ENCODE measurements around the gene MRPL21.

Gene MRPL21

GRCh38 chr11:68872216-68873003 is 31.2 kb downstream of the MRPL21 start:
- H2BK120ac ChIP-seq (ENCODE audit: low read depth, low read length): no peak overlapping the region
- H2AK5ac ChIP-seq (ENCODE audit: low read depth, low read length): no peak overlapping the region
- H4K91ac ChIP-seq (ENCODE audit: low read depth, low read length, poor library complexity): no peak overlapping the region
- no peak overlapping the region for H3K23ac ChIP-seq (ENCODE audit: low read depth, low read length, poor library complexity)
- H3K18ac ChIP-seq (ENCODE audit: low read length): no peak overlapping the region
- no peak overlapping the region for H2BK12ac ChIP-seq (ENCODE audit: low read length)
- H3K4me2 ChIP-seq (ENCODE audit: insufficient read depth, low read length, poor library complexity, severe bottlenecking): no peak overlapping the region
- H3K27ac ChIP-seq (replicated peaks; ENCODE audit: low read length): no peak overlapping the region
- H3K27me3 ChIP-seq (ENCODE audit: control insufficient read depth in 3 of 3, insufficient read depth in 3 of 3, low read depth in 1 of 3, low read length in 3 of 3): peaks cover 0 to 4% (median 3%) of the 10 kb centered on the region in 3 experiments
- H3K4me1 ChIP-seq (ENCODE audit: control insufficient read depth in 2 of 2, insufficient read depth in 1 of 2, low read depth in 1 of 2, low read length in 2 of 2): peaks cover 0 to 8% of the 10 kb centered on the region in 2 donors
- no peak overlapping the region for H2AFZ ChIP-seq (ENCODE audit: low read length)
- H4K8ac ChIP-seq (ENCODE audit: low read depth, low read length): no peak overlapping the region
- DNase-seq (ENCODE audit: low spot score): no peak
- no peak overlapping the region for H2BK15ac ChIP-seq (ENCODE audit: low read length)
- no peak overlapping the region for H3K14ac ChIP-seq (ENCODE audit: low read length)
- no peak overlapping the region for H3K4ac ChIP-seq (ENCODE audit: low read length)
- no peak overlapping the region for H3K9ac ChIP-seq (ENCODE audit: low read depth, low read length, poor library complexity)
- H2BK5ac ChIP-seq (ENCODE audit: low read length): no peak overlapping the region
- no peaks in the 10 kb centered on the region for H3K36me3 ChIP-seq (replicated peaks in 1 of 2; ENCODE audit: control insufficient read depth in 2 of 2, insufficient read depth in 2 of 2, low read length in 2 of 2)
- no peaks in the 10 kb centered on the region for H3K79me1 ChIP-seq (ENCODE audit: low read depth, low read length)
- no peaks in the 10 kb centered on the region for H3K9me3 ChIP-seq (replicated peaks in 1 of 2; ENCODE audit: control insufficient read depth in 2 of 2, insufficient read depth in 1 of 2, low read depth in 1 of 2, low read length in 2 of 2)
- WGBS, 2 donors (ENCODE audit: extremely low coverage in 2 of 2, insufficient read length in 2 of 2, insufficient replicate concordance in 1 of 2): no CpG with 5 or more reads among the region's 12 CpGs
- H3K4me3 ChIP-seq (ENCODE audit: low read length in 2 of 2): no peak overlapping the region

- H2BK5ac ChIP-seq (ENCODE audit: low read length): no peak overlapping the region
- peak overlapping the region in 1 of 2 donors; percentile 36 for H3K4me3 ChIP-seq (ENCODE audit: low read length in 2 of 2)
Observed at GRCh38 chr11:68870470-68870869, 33.2 kb downstream of the MRPL21 start.

GRCh38 chr11:68868221-68868835 is 35.3 kb downstream of the MRPL21 start:
- Histone ChIP-seq H4K91ac (ENCODE audit: low read depth, low read length, poor library complexity) (no peak overlapping the region), H3K14ac (ENCODE audit: low read length) (no peak overlapping the region), H3K4me3 (ENCODE audit: low read length in 2 of 2) (no peak overlapping the region), H3K18ac (ENCODE audit: low read length) (no peak overlapping the region), H2AFZ (ENCODE audit: low read length) (no peak overlapping the region), H3K79me1 (ENCODE audit: low read depth, low read length) (no peaks in the 10 kb centered on the region), H2BK5ac (ENCODE audit: low read length) (no peak overlapping the region), H4K8ac (ENCODE audit: low read depth, low read length) (no peak overlapping the region), H3K9ac (ENCODE audit: low read depth, low read length, poor library complexity) (no peak overlapping the region), H3K4me2 (ENCODE audit: insufficient read depth, low read length, poor library complexity, severe bottlenecking) (no peak overlapping the region), H3K4me1 (ENCODE audit: control insufficient read depth in 2 of 2, insufficient read depth in 1 of 2, low read depth in 1 of 2, low read length in 2 of 2) (peaks cover 0 to 8% of the 10 kb centered on the region in 2 donors), H3K9me3 (replicated peaks in 1 of 2; ENCODE audit: control insufficient read depth in 2 of 2, insufficient read depth in 1 of 2, low read depth in 1 of 2, low read length in 2 of 2) (peaks cover 3 to 5% of the 10 kb centered on the region in 2 donors), H2BK120ac (ENCODE audit: low read depth, low read length) (no peak overlapping the region), H3K23ac (ENCODE audit: low read depth, low read length, poor library complexity) (no peak overlapping the region), H2AK5ac (ENCODE audit: low read depth, low read length) (no peak overlapping the region), H3K27me3 (ENCODE audit: control insufficient read depth in 3 of 3, insufficient read depth in 3 of 3, low read depth in 1 of 3, low read length in 3 of 3) (peaks cover 0 to 4% (median 3%) of the 10 kb centered on the region in 3 experiments), H3K27ac (replicated peaks; ENCODE audit: low read length) (no peak overlapping the region), H2BK12ac (ENCODE audit: low read length) (no peak overlapping the region), H3K4ac (ENCODE audit: low read length) (no peak overlapping the region), H2BK15ac (ENCODE audit: low read length) (no peak overlapping the region), H3K36me3 (replicated peaks in 1 of 2; ENCODE audit: control insufficient read depth in 2 of 2, insufficient read depth in 2 of 2, low read length in 2 of 2) (no peaks in the 10 kb centered on the region)
- no CpG with 5 or more reads among the region's 18 CpGs for WGBS, 2 donors (ENCODE audit: extremely low coverage in 2 of 2, insufficient read length in 2 of 2, insufficient replicate concordance in 1 of 2)
- no peak for DNase-seq (ENCODE audit: low spot score)

More at GRCh38 chr11:68870470-68870869, 33.2 kb downstream of the MRPL21 start:
- Histone ChIP-seq H3K79me1 (ENCODE audit: low read depth, low read length) (no peaks in the 10 kb centered on the region), H3K9ac (ENCODE audit: low read depth, low read length, poor library complexity) (no peak overlapping the region), H4K8ac (ENCODE audit: low read depth, low read length) (no peak overlapping the region), H2AK5ac (ENCODE audit: low read depth, low read length) (no peak overlapping the region), H3K18ac (ENCODE audit: low read length) (peak overlapping the region; percentile 29), H2BK120ac (ENCODE audit: low read depth, low read length) (no peak overlapping the region), H3K23ac (ENCODE audit: low read depth, low read length, poor library complexity) (no peak overlapping the region), H2AFZ (ENCODE audit: low read length) (peak overlapping the region; percentile 65), H3K4me2 (ENCODE audit: insufficient read depth, low read length, poor library complexity, severe bottlenecking) (peak overlapping the region; percentile 36), H2BK15ac (ENCODE audit: low read length) (no peak overlapping the region), H3K4me1 (ENCODE audit: control insufficient read depth in 2 of 2, insufficient read depth in 1 of 2, low read depth in 1 of 2, low read length in 2 of 2) (peaks cover 0 to 8% of the 10 kb centered on the region in 2 donors), H3K27ac (replicated peaks; ENCODE audit: low read length) (no peak overlapping the region), H3K27me3 (ENCODE audit: control insufficient read depth in 3 of 3, insufficient read depth in 3 of 3, low read depth in 1 of 3, low read length in 3 of 3) (peaks cover 0 to 4% (median 3%) of the 10 kb centered on the region in 3 experiments), H3K9me3 (replicated peaks in 1 of 2; ENCODE audit: control insufficient read depth in 2 of 2, insufficient read depth in 1 of 2, low read depth in 1 of 2, low read length in 2 of 2) (no peaks in the 10 kb centered on the region), H3K4ac (ENCODE audit: low read length) (no peak overlapping the region), H3K14ac (ENCODE audit: low read length) (no peak overlapping the region), H4K91ac (ENCODE audit: low read depth, low read length, poor library complexity) (no peak overlapping the region), H3K36me3 (replicated peaks in 1 of 2; ENCODE audit: control insufficient read depth in 2 of 2, insufficient read depth in 2 of 2, low read length in 2 of 2) (no peaks in the 10 kb centered on the region), H2BK12ac (ENCODE audit: low read length) (no peak overlapping the region)
- no CpG with 5 or more reads among the region's 9 CpGs for WGBS, 2 donors (ENCODE audit: extremely low coverage in 2 of 2, insufficient read length in 2 of 2, insufficient replicate concordance in 1 of 2)
- DNase-seq (ENCODE audit: low spot score): no peak

GRCh38 chr11:68867066-68867465 is 36.6 kb downstream of the MRPL21 start:
- no peak overlapping the region for H2BK15ac ChIP-seq (ENCODE audit: low read length)

More at GRCh38 chr11:68867066-68867465, 36.6 kb downstream of the MRPL21 start:
- H2AFZ ChIP-seq (ENCODE audit: low read length): no peak overlapping the region
- no peak overlapping the region for H2AK5ac ChIP-seq (ENCODE audit: low read depth, low read length)
- no peak overlapping the region for H2BK12ac ChIP-seq (ENCODE audit: low read length)
- no peak overlapping the region for H2BK5ac ChIP-seq (ENCODE audit: low read length)
- peaks cover 5 to 6% of the 10 kb centered on the region in 2 donors for H3K9me3 ChIP-seq (replicated peaks in 1 of 2; ENCODE audit: control insufficient read depth in 2 of 2, insufficient read depth in 1 of 2, low read depth in 1 of 2, low read length in 2 of 2)
- peaks cover 0 to 9% of the 10 kb centered on the region in 2 donors for H3K4me1 ChIP-seq (ENCODE audit: control insufficient read depth in 2 of 2, insufficient read depth in 1 of 2, low read depth in 1 of 2, low read length in 2 of 2)
- no peak overlapping the region for H3K14ac ChIP-seq (ENCODE audit: low read length)
- H3K79me1 ChIP-seq (ENCODE audit: low read depth, low read length): no peaks in the 10 kb centered on the region
- no peak for DNase-seq (ENCODE audit: low spot score)
- H3K4me3 ChIP-seq (ENCODE audit: low read length in 2 of 2): no peak overlapping the region
- peaks cover 0 to 2% of the 10 kb centered on the region in 2 donors for H3K36me3 ChIP-seq (replicated peaks in 1 of 2; ENCODE audit: control insufficient read depth in 2 of 2, insufficient read depth in 2 of 2, low read length in 2 of 2)
- H3K27me3 ChIP-seq (ENCODE audit: control insufficient read depth in 3 of 3, insufficient read depth in 3 of 3, low read depth in 1 of 3, low read length in 3 of 3): peaks cover 0 to 4% (median 3%) of the 10 kb centered on the region in 3 experiments
- no peak overlapping the region for H3K23ac ChIP-seq (ENCODE audit: low read depth, low read length, poor library complexity)
- H3K9ac ChIP-seq (ENCODE audit: low read depth, low read length, poor library complexity): no peak overlapping the region
- H2BK120ac ChIP-seq (ENCODE audit: low read depth, low read length): no peak overlapping the region
- WGBS, 2 donors (ENCODE audit: extremely low coverage in 2 of 2, insufficient read length in 2 of 2, insufficient replicate concordance in 1 of 2): no CpG with 5 or more reads among the region's 6 CpGs
- no peak overlapping the region for H4K8ac ChIP-seq (ENCODE audit: low read depth, low read length)
- no peak overlapping the region for H3K4ac ChIP-seq (ENCODE audit: low read length)
- no peak overlapping the region for H4K91ac ChIP-seq (ENCODE audit: low read depth, low read length, poor library complexity)
- H3K27ac ChIP-seq (replicated peaks; ENCODE audit: low read length): no peak overlapping the region
- no peak overlapping the region for H3K18ac ChIP-seq (ENCODE audit: low read length)
- no peak overlapping the region for H3K4me2 ChIP-seq (ENCODE audit: insufficient read depth, low read length, poor library complexity, severe bottlenecking)

Measured in neuronal stem cell (in vitro differentiated cells).